Parathyroid adenoma (tissue), 2 donors: Measurements from ENCODE around the gene RASSF8.

Experiments
- H2AFZ ChIP-seq: fragments of 300-600 bp; sonication (generic); one replicate; pipeline ENCODE4 v1.7.0; 2017; ENCODE audit warnings: antibody characterized with exemption, mild to moderate bottlenecking
- H3K27ac ChIP-seq: fragments of 300-600 bp; sonication (generic); one replicate; pipeline ENCODE4 v1.7.0; 2017
- H3K27me3 ChIP-seq: fragments of 300-600 bp; sonication (generic); one replicate; pipeline ENCODE4 v1.7.0; 2017; ENCODE audit warnings: low read length; ENCODE audit not compliant: control insufficient read depth, insufficient read depth
- H3K36me3 ChIP-seq: fragments of 300-600 bp; sonication (generic); one replicate; pipeline ENCODE4 v1.7.0; 2017; ENCODE audit warnings: low read length; ENCODE audit not compliant: control insufficient read depth, insufficient read depth
- H3K4me1 ChIP-seq: fragments of 300-600 bp; sonication (generic); one replicate; pipeline ENCODE4 v1.7.0; 2017; ENCODE audit warnings: control low read depth
- H3K4me2 ChIP-seq: fragments of 300-600 bp; sonication (generic); one replicate; pipeline ENCODE4 v1.7.0; 2017; ENCODE audit warnings: low read length
- H3K4me3 ChIP-seq: fragments of 300-600 bp; sonication (generic); one replicate; pipeline ENCODE4 v1.7.0; 2017; ENCODE audit warnings: low read depth, low read length
- H3K79me2 ChIP-seq: fragments of 300-600 bp; sonication (generic); one replicate; pipeline ENCODE4 v1.7.0; 2017; ENCODE audit warnings: control low read depth
- H3K9ac ChIP-seq: fragments of 300-600 bp; sonication (generic); one replicate; pipeline ENCODE4 v1.7.0; 2017; ENCODE audit warnings: mild to moderate bottlenecking
- H3K9me3 ChIP-seq: fragments of 300-600 bp; sonication (generic); one replicate; pipeline ENCODE4 v1.7.0; 2017; ENCODE audit warnings: low read length; ENCODE audit not compliant: control insufficient read depth
- CTCF ChIP-seq: fragments of 300-600 bp; sonication (generic); IDR thresholded peaks from one replicate; pipeline ENCODE4 v1.7.0; 2017; ENCODE audit warnings: antibody characterized with exemption, mild to moderate bottlenecking
- donor health status: primary hyperparathyroidism.

The RASSF8 gene

GRCh38 chr12:25965682-25966081, 7.2 kb downstream of the RASSF8 start:
- Histone ChIP-seq H3K79me2 (peaks cover 31% of the 10 kb centered on the region), H3K9me3 (no peaks in the 10 kb centered on the region), H3K9ac (no peak overlapping the region), H3K4me3 (no peak overlapping the region), H3K36me3 (no peaks in the 10 kb centered on the region), H3K27me3 (no peaks in the 10 kb centered on the region), H2AFZ (no peak overlapping the region), H3K27ac (no peak overlapping the region), H3K4me2 (no peak overlapping the region), H3K4me1 (no peaks in the 10 kb centered on the region)
- TF ChIP-seq CTCF, result no peak

DNA sequence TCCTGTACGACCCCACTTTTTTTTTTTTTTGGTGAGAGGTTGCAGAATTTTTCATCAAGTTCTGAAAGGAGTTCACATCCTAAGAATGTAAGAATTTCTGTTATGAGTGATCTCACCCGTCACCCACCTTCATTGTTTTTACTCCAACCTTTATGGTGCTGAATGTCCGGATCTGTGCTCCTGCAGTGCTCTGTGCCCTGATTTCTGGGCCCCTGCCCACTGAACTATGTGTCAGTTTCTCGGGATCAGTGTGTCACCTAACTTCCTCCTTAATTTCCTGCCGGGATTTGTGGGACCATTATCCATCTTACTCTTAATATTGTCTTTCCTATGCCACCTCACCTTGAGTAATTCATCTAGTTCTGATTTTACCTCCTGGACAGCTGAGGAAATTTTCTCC, 11.6 kb downstream of the RASSF8 start:
- H3K27ac ChIP-seq, result no peak overlapping the region
- H3K27me3 ChIP-seq, result no peaks in the 10 kb centered on the region
- peaks cover 17% of the 10 kb centered on the region for H3K79me2 ChIP-seq
- H3K4me1 ChIP-seq, result no peaks in the 10 kb centered on the region
- TF ChIP-seq CTCF, result no peak
- no peaks in the 10 kb centered on the region for H3K36me3 ChIP-seq
- no peak overlapping the region for H3K4me2 ChIP-seq
- no peak overlapping the region for H3K4me3 ChIP-seq
- no peak overlapping the region for H3K9ac ChIP-seq
- H2AFZ ChIP-seq, result no peak overlapping the region
- H3K9me3 ChIP-seq, result no peaks in the 10 kb centered on the region

DNA sequence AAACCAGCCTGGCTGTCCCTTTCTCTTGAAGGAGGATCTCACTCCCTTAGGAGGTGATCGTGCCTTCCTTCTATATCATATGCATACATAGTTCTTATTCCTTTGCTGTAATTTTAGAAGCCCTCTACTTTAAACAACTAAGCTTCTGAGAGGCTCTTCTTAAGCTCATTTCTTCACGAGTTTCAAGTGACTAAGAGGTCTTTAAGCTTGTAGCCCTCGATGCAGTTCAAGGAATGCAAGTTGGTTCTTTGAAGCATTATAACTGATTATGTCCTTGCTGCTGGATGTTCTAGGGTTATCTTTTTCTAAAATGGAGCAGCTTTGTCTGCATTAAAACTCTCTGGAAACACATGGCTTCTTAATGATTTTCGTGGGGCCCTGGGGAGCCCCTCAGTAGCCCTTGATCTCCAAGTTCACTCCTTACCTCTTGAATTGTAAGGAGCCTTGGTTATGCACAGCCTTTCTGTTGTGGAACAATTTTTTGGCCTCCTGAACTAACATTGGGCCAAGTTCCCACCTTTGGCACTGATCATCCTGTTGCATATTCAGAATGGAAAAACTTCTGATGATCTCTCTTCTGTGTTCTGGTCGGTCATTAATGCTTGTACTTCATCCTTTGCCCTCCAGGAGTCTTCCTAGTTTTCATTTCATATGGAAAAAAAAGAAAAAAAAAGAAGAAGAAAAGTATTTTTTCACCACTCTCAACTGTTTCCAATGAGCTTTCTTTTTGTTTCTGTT, 12.6 kb downstream of the RASSF8 start:
- TF ChIP-seq CTCF, result no peak
- Histone ChIP-seq H3K36me3 (no peaks in the 10 kb centered on the region), H3K27ac (no peak overlapping the region), H3K79me2 (peaks cover 11% of the 10 kb centered on the region), H3K9ac (no peak overlapping the region), H3K9me3 (no peaks in the 10 kb centered on the region), H3K4me3 (no peak overlapping the region), H2AFZ (no peak overlapping the region), H3K4me2 (no peak overlapping the region), H3K27me3 (no peaks in the 10 kb centered on the region), H3K4me1 (no peaks in the 10 kb centered on the region)

GRCh38 chr12:25971654-25972041, 13.2 kb downstream of the RASSF8 start:
- H3K79me2 ChIP-seq, result peaks cover 11% of the 10 kb centered on the region
- no peak overlapping the region for H3K27ac ChIP-seq
- TF ChIP-seq CTCF, result no peak
- H3K9me3 ChIP-seq, result no peaks in the 10 kb centered on the region
- H3K36me3 ChIP-seq, result no peaks in the 10 kb centered on the region
- no peak overlapping the region for H3K4me2 ChIP-seq
- no peak overlapping the region for H3K4me3 ChIP-seq
- H2AFZ ChIP-seq, result no peak overlapping the region
- no peak overlapping the region for H3K9ac ChIP-seq
- no peaks in the 10 kb centered on the region for H3K4me1 ChIP-seq
- H3K27me3 ChIP-seq, result no peaks in the 10 kb centered on the region

GRCh38 chr12:25972783-25973182, 14.3 kb downstream of the RASSF8 start:
- no peak overlapping the region for H3K27ac ChIP-seq
- no peak overlapping the region for H3K4me3 ChIP-seq
- H3K9me3 ChIP-seq, result no peaks in the 10 kb centered on the region
- no peak overlapping the region for H2AFZ ChIP-seq
- no peaks in the 10 kb centered on the region for H3K36me3 ChIP-seq
- no peaks in the 10 kb centered on the region for H3K27me3 ChIP-seq
- H3K9ac ChIP-seq, result no peak overlapping the region
- no peaks in the 10 kb centered on the region for H3K4me1 ChIP-seq
- peaks cover 17% of the 10 kb centered on the region for H3K79me2 ChIP-seq
- no peak overlapping the region for H3K4me2 ChIP-seq
- TF ChIP-seq CTCF, result no peak
